H1 (cell line): ENCODE results near the gene TRAPPC6A. TPM values are rescaled to one million over a fixed set of nuclear protein-coding genes. Genes with fewer than 3 reads are reported as not detected.

Experiments used
- CTCF ChIA-PET: fragments of 300-600 bp; sonication (Branson Sonifier 250); formaldehyde crosslinking; loops from one replicate; lab custom pipeline; 2021; ENCODE audit not compliant: partially characterized antibody; lab: Charles Lee
- POLR2A ChIA-PET: fragments of 300-600 bp; sonication (Branson Sonifier 250); formaldehyde crosslinking; loops from one replicate; lab custom pipeline; 2021; ENCODE audit warnings: inconsistent platforms; ENCODE audit not compliant: partially characterized antibody; lab: Charles Lee
- DNase-seq, 2 experiments: peaks; one replicate each; pipeline versions ENCODE4 v3.0.0 to v3.0.0-alpha.2; 2010 to 2022; ENCODE audit warnings: low spot score in 2 of 2, low read depth in 1 of 2, mixed read lengths in 1 of 2
- FAIRE-seq: peaks from 2 replicates; lab custom pipeline; 2011; peaks lifted over from hg19 to GRCh38; lab: Jason Lieb, UNC
- H2AFZ ChIP-seq: 2 replicates; pipeline ENCODE4 v1.8.1; 2012; ENCODE audit warnings: low read length, inconsistent platforms
- H2AK5ac ChIP-seq: 2 replicates; pipeline ENCODE4 v1.6.1; 2013; ENCODE audit warnings: low read depth, low read length
- H2BK120ac ChIP-seq: replicated peaks from 2 replicates; pipeline ENCODE3; 2013; ENCODE audit warnings: low read depth, low read length, inconsistent platforms
- H2BK12ac ChIP-seq: 2 replicates; pipeline ENCODE4 v1.6.1; 2013; ENCODE audit warnings: low read depth, low read length
- H2BK15ac ChIP-seq: 2 replicates; pipeline ENCODE4 v1.6.1; 2013; ENCODE audit warnings: low read length
- H2BK20ac ChIP-seq: 2 replicates; pipeline ENCODE4 v1.6.1; 2013; ENCODE audit warnings: low read length
- H2BK5ac ChIP-seq: 2 replicates; pipeline ENCODE4 v1.6.1; 2013; ENCODE audit warnings: low read depth, low read length
- H3K14ac ChIP-seq: 2 replicates; pipeline ENCODE4 v1.6.1; 2013; ENCODE audit warnings: inconsistent platforms; ENCODE audit not compliant: insufficient read length
- H3K18ac ChIP-seq: 2 replicates; pipeline ENCODE4 v1.6.1; 2013; ENCODE audit warnings: low read length; ENCODE audit errors: extremely low read depth
- H3K23ac ChIP-seq: 2 replicates; pipeline ENCODE4 v1.6.1; 2013; ENCODE audit warnings: inconsistent platforms; ENCODE audit not compliant: insufficient read length
- H3K23me2 ChIP-seq: 2 replicates; pipeline ENCODE4 v1.6.1; 2013; ENCODE audit warnings: low read depth, low read length
- H3K27ac ChIP-seq: 2 replicates; pipeline ENCODE4 v1.6.1; 2011; ENCODE audit warnings: low read depth, low read length, inconsistent platforms
- H3K27me3 ChIP-seq, 4 experiments: replicated peaks in 1 of 4; 1 replicate in 1 of 4; 2 replicates in 3 of 4; pipeline versions ENCODE4 v1.6.1 to v1.8.1; 2011 to 2013; ENCODE audit warnings: low read length in 3 of 4, mild to moderate bottlenecking in 3 of 4, inconsistent platforms in 2 of 4, mixed read lengths in 2 of 4, moderate library complexity in 1 of 4; ENCODE audit not compliant: control insufficient read depth in 3 of 4, insufficient read depth in 3 of 4; ENCODE audit errors: extremely low read depth in 1 of 4
- H3K36me3 ChIP-seq, 4 experiments: 2 replicates each; pipeline versions ENCODE4 v1.6.1 to v1.8.1; 2011 to 2013; ENCODE audit warnings: mild to moderate bottlenecking in 4 of 4, low read length in 3 of 4, moderate library complexity in 2 of 4, control low read depth in 1 of 4, inconsistent platforms in 1 of 4; ENCODE audit not compliant: insufficient read depth in 4 of 4, control insufficient read depth in 2 of 4
- H3K4ac ChIP-seq: replicated peaks from 2 replicates; pipeline ENCODE3; 2013; ENCODE audit warnings: low read length, low read depth, mixed read lengths, inconsistent platforms; ENCODE audit not compliant: insufficient read length
- H3K4me1 ChIP-seq, 4 experiments: replicated peaks in 1 of 4; 1 replicate in 1 of 4; 2 replicates in 3 of 4; pipeline versions ENCODE4 v1.6.1 to v1.8.1; 2011 to 2013; ENCODE audit warnings: low read length in 3 of 4, inconsistent platforms in 2 of 4, mixed read lengths in 1 of 4; ENCODE audit not compliant: insufficient read depth in 4 of 4, control insufficient read depth in 3 of 4
- H3K4me2 ChIP-seq, 2 experiments: 2 replicates each; pipeline versions ENCODE4 v1.6.1 to v1.8.1; 2011 to 2013; ENCODE audit warnings: low read depth in 2 of 2, low read length in 2 of 2, control low read depth in 1 of 2, inconsistent platforms in 1 of 2, mild to moderate bottlenecking in 1 of 2; ENCODE audit not compliant: insufficient read depth in 1 of 2
- H3K4me3 ChIP-seq, 4 experiments: fragments of 200-600, 300-600 bp in 1 of 4; sonication (generic), shearing (Covaris generic), sonication (Bioruptor Twin) in 1 of 4; 2 replicates each; pipeline versions ENCODE4 v1.5.1 to v1.8.1; 2011 to 2016; ENCODE audit warnings: low read length in 4 of 4, low read depth in 3 of 4, control low read depth in 2 of 4, inconsistent platforms in 2 of 4, mild to moderate bottlenecking in 2 of 4, mixed read lengths in 1 of 4, moderate library complexity in 1 of 4; ENCODE audit not compliant: insufficient read depth in 2 of 4; ENCODE audit errors: extremely low read depth in 1 of 4
- H3K56ac ChIP-seq: replicated peaks from 2 replicates; pipeline ENCODE3; 2013; ENCODE audit warnings: low read depth, mild to moderate bottlenecking, mixed read lengths, low read length, inconsistent platforms; ENCODE audit not compliant: insufficient read length
- H3K79me1 ChIP-seq: 2 replicates; pipeline ENCODE4 v1.6.1; 2013; ENCODE audit warnings: low read depth, low read length, control low read depth
- H3K79me2 ChIP-seq, 2 experiments: 2 replicates each; pipeline versions ENCODE4 v1.6.1 to v1.8.1; 2012 to 2013; ENCODE audit warnings: low read length in 2 of 2, mild to moderate bottlenecking in 2 of 2, inconsistent platforms in 1 of 2; ENCODE audit not compliant: insufficient read depth in 2 of 2, control insufficient read depth in 1 of 2
- H3K9ac ChIP-seq, 4 experiments: replicated peaks in 1 of 4; 1 replicate in 1 of 4; 2 replicates in 3 of 4; pipeline versions ENCODE4 v1.6.1 to v1.8.1; 2011 to 2013; ENCODE audit warnings: low read depth in 3 of 4, low read length in 3 of 4, control low read depth in 2 of 4, mild to moderate bottlenecking in 2 of 4, moderate library complexity in 2 of 4, inconsistent platforms in 1 of 4; ENCODE audit errors: extremely low read depth in 1 of 4
- H3K9me3 ChIP-seq, 2 experiments: 2 replicates each; pipeline versions ENCODE4 v1.6.1 to v1.8.1; 2012 to 2013; ENCODE audit warnings: mild to moderate bottlenecking in 2 of 2, moderate library complexity in 2 of 2, control low read depth in 1 of 2, inconsistent platforms in 1 of 2, low read depth in 1 of 2, low read length in 1 of 2, mixed read lengths in 1 of 2; ENCODE audit not compliant: insufficient read depth in 2 of 2
- H4K20me1 ChIP-seq, 2 experiments: replicated peaks in 1 of 2; 2 replicates each; pipeline versions ENCODE3 to v1.8.1; 2011 to 2013; ENCODE audit warnings: inconsistent platforms in 2 of 2, low read length in 2 of 2, mild to moderate bottlenecking in 1 of 2; ENCODE audit not compliant: insufficient read depth in 2 of 2, control insufficient read depth in 1 of 2
- H4K5ac ChIP-seq: 2 replicates; pipeline ENCODE4 v1.6.1; 2013; ENCODE audit warnings: low read length, low read depth, mixed read lengths, inconsistent platforms; ENCODE audit not compliant: insufficient read length
- H4K8ac ChIP-seq: 2 replicates; pipeline ENCODE4 v1.8.0; 2013; ENCODE audit warnings: mild to moderate bottlenecking, moderate library complexity, low read length, inconsistent platforms; ENCODE audit not compliant: insufficient read depth; ENCODE audit errors: extremely low read depth
- H4K91ac ChIP-seq: replicated peaks from 2 replicates; pipeline ENCODE3; 2013; ENCODE audit warnings: low read length, mixed read lengths, inconsistent platforms; ENCODE audit not compliant: insufficient read length
- ASH2L ChIP-seq: fragments of 200-600, 300-600 bp; sonication (generic); IDR thresholded peaks from one replicate; pipeline ENCODE4 v1.7.1; 2017; ENCODE audit warnings: low read length
- BCL11A ChIP-seq, 2 experiments: IDR thresholded peaks; one replicate each; pipeline ENCODE4 v1.6.1; 2011; ENCODE audit warnings: low read depth in 2 of 2, low read length in 2 of 2, mild to moderate bottlenecking in 2 of 2
- CEBPB ChIP-seq: IDR thresholded peaks from 2 replicates; pipeline ENCODE4 v1.6.1; 2012; ENCODE audit warnings: low read depth, low read length
- CTCF ChIP-seq, 3 experiments: IDR thresholded peaks; 1 replicate in 2 of 3; 2 replicates in 1 of 3; pipeline versions ENCODE4 v1.5.1 to v1.6.1; 2011; ENCODE audit warnings: low read length in 3 of 3, mild to moderate bottlenecking in 3 of 3, inconsistent platforms in 2 of 3, low read depth in 1 of 3, moderate library complexity in 1 of 3; ENCODE audit not compliant: insufficient read depth in 1 of 3; ENCODE audit errors: control extremely low read depth in 1 of 3
- KDM5A ChIP-seq: fragments of 200-600 bp; IDR thresholded peaks from 2 replicates; pipeline ENCODE4 v1.7.1; 2012; ENCODE audit warnings: mild to moderate bottlenecking, low read length, inconsistent platforms, mixed read lengths
- MAFK ChIP-seq: IDR thresholded peaks from 2 replicates; pipeline ENCODE4 v1.6.1; 2012; ENCODE audit warnings: low read depth, mild to moderate bottlenecking, improper control_type of control experiment, low read length
- NRF1 ChIP-seq: IDR thresholded peaks from 2 replicates; pipeline ENCODE4 v1.6.1; 2011; ENCODE audit warnings: mild to moderate bottlenecking, low read depth, low read length, improper control_type of control experiment
- POU5F1 ChIP-seq: IDR thresholded peaks from 2 replicates; pipeline ENCODE4 v1.6.1; 2011; ENCODE audit warnings: low read depth, mild to moderate bottlenecking, low read length, moderate library complexity
- RBBP5 ChIP-seq: IDR thresholded peaks from 2 replicates; pipeline ENCODE4 v1.7.1; 2012; ENCODE audit warnings: low read depth, mild to moderate bottlenecking, inconsistent platforms, low read length, moderate library complexity, borderline replicate concordance
- SIN3A ChIP-seq, 2 experiments: IDR thresholded peaks in 1 of 2; conservative IDR thresholded peaks in 1 of 2; 2 replicates each; pipeline ENCODE4 v1.6.1; 2011 to 2012; ENCODE audit warnings: low read length in 2 of 2, improper control_type of control experiment in 1 of 2, low read depth in 1 of 2, mild to moderate bottlenecking in 1 of 2
- SP1 ChIP-seq: IDR thresholded peaks from 2 replicates; pipeline ENCODE4 v1.6.1; 2011; ENCODE audit warnings: low read depth, low read length
- TAF1 ChIP-seq: IDR thresholded peaks from 2 replicates; pipeline ENCODE4 v1.6.1; 2011; ENCODE audit warnings: mild to moderate bottlenecking, low read depth, low read length
- TBP ChIP-seq: IDR thresholded peaks from 2 replicates; pipeline ENCODE4 v1.6.1; 2011; ENCODE audit warnings: low read depth, low read length, improper control_type of control experiment
- WGBS, 2 experiments: shearing (Covaris generic) in 1 of 2; methylation state at CpG; one replicate each; pipeline versions ENCODE4 v1.1.6 to v1.1.7; 2013 to 2015; ENCODE audit warnings: low lambda C conversion rate in 2 of 2, mixed read lengths in 2 of 2, inconsistent platforms in 1 of 2, low coverage in 1 of 2, missing lambda C conversion rate in 1 of 2; ENCODE audit not compliant: insufficient replicate concordance in 2 of 2, insufficient coverage in 1 of 2, insufficient read length in 1 of 2; ENCODE audit errors: extremely low coverage in 1 of 2, missing lambda C conversion rate in 1 of 2; 5-methylcytosine and 5-hydroxymethylcytosine counted together
- polyA plus RNA-seq, 7 experiments: library from polyadenylated mRNA; depleted of rRNA in 3 of 7; stranded (reverse) in 5 of 7; unstranded in 2 of 7; fragments of >200 nt in 5 of 7; fragments of 200-250 nt in 2 of 7; gene quantifications; 1 replicate in 5 of 7; 2 replicates in 1 of 7; 4 replicates in 1 of 7; pipeline versions ENCODE4 v1.2.1 to v1.2.3, GENCODE V29; 2011 to 2013; ENCODE audit warnings: missing spikeins in 2 of 7, mixed read lengths in 2 of 7
- total RNA-seq: library from RNA; stranded (reverse); fragmentation: NEBNext Ultra II Directional; extraction: Animal tissue kit (Norgen Biotek cat#: 25700); gene quantifications from 2 replicates; pipeline ENCODE4 v1.2.1, GENCODE V29; 2021

Gene TRAPPC6A
- total and polyA plus RNA-seq, 2 of the 8 experiments (the other 6 are each of a cell fraction or from before 2014, with no cell fraction given) = 31.8 to 130 TPM

GRCh38 chr19:45173816-45174215 lies 4.2 kb downstream of the TRAPPC6A start:
- Histone ChIP-seq H3K14ac (no peak overlapping the region), H2BK120ac (no peak overlapping the region), H3K27me3 (no peaks in the 10 kb centered on the region), H3K4me3 (no peak overlapping the region), H3K9ac (no peak overlapping the region), H2BK5ac (no peak overlapping the region), H3K4me1 (no peaks in the 10 kb centered on the region; a peak in 1 of 7 replicates), H3K79me2 (peaks cover 0 to 3% of the 10 kb centered on the region in 2 experiments; a peak in 1 of 4 replicates), H4K20me1 (peaks cover 3 to 10% of the 10 kb centered on the region in 2 experiments), H4K91ac (no peak overlapping the region), H4K8ac (no peak overlapping the region), H2BK12ac (no peak overlapping the region), H3K18ac (no peak overlapping the region), H3K4me2 (no peak overlapping the region), H2BK15ac (no peak overlapping the region), H3K79me1 (peaks cover 6% of the 10 kb centered on the region), H2AFZ (no peak overlapping the region), H2AK5ac (no peak overlapping the region), H4K5ac (no peak overlapping the region), H3K23ac (no peak overlapping the region), H3K56ac (no peak overlapping the region), H3K9me3 (no peaks in the 10 kb centered on the region), H2BK20ac (no peak overlapping the region), H3K23me2 (no peaks in the 10 kb centered on the region; the same call in 1 of the 2 replicates), H3K36me3 (no peaks in the 10 kb centered on the region), H3K4ac (no peak overlapping the region), H3K27ac (no peak overlapping the region)
- CTCF ChIA-PET = interaction anchor here (0.8 to 1.0 kb wide), 2 partner anchors 9 to 25 kb away, joined by 3 read pairs; no protein-coding TSS in a partner anchor
- DNase-seq (no peak), FAIRE-seq (no peak)
- POLR2A ChIA-PET = no interaction called here
- 92% methylated on average over 11 of the region's 12 CpGs; no CpG with 5 or more reads in 1 of the 2 experiments for WGBS, 2 experiments
- no peak for TF ChIP-seq NRF1
- TF ChIP-seq TAF1 = no peak
- TF ChIP-seq RBBP5 = no peak
- TF ChIP-seq BCL11A (IDR thresholded peaks at IDR 0.05; ENCODE audit: low read depth in 2 of 2, low read length in 2 of 2) = no peak
- no peak for TF ChIP-seq KDM5A
- no peak for TF ChIP-seq SIN3A (conservative IDR thresholded peaks at IDR 0.05 in 1 of 2, IDR thresholded peaks at IDR 0.05 in 1 of 2; ENCODE audit: low read depth in 1 of 2, low read length in 2 of 2)
- no peak for TF ChIP-seq MAFK
- TF ChIP-seq CTCF (IDR thresholded peaks at IDR 0.05; ENCODE audit: control extremely low read depth in 1 of 3, insufficient read depth in 1 of 3, low read depth in 1 of 3, low read length in 3 of 3) = no peak
- no peak for TF ChIP-seq TBP
- TF ChIP-seq CEBPB = no peak
- no peak for TF ChIP-seq POU5F1
- no peak for TF ChIP-seq ASH2L
- no peak for TF ChIP-seq SP1
